HEK293 (cell line): ENCODE measurements around the gene RSRC1.

Experiments
- BCL6B ChIP-seq: fragments of 450-650 bp; formaldehyde crosslinking; IDR thresholded peaks from 2 replicates; pipeline ENCODE4 v1.5.1; 2017; ENCODE audit warnings: missing biosample characterization, missing genetic modification characterization
- KLF1 ChIP-seq: fragments of 450-650 bp; formaldehyde crosslinking; IDR thresholded peaks from 2 replicates; pipeline ENCODE4 v1.5.1; 2016; ENCODE audit warnings: missing biosample characterization, missing genetic modification characterization
- KLF8 ChIP-seq: fragments of 450-650 bp; formaldehyde crosslinking; IDR thresholded peaks from 2 replicates; pipeline ENCODE4 v1.5.1; 2016; ENCODE audit warnings: missing biosample characterization, missing genetic modification characterization
- KLF9 ChIP-seq: fragments of 450-650 bp; formaldehyde crosslinking; IDR thresholded peaks from 2 replicates; pipeline ENCODE4 v1.5.1; 2016; ENCODE audit warnings: missing biosample characterization, missing genetic modification characterization, low read depth
- OSR2 ChIP-seq: fragments of 450-650 bp; formaldehyde crosslinking; IDR thresholded peaks from 2 replicates; pipeline ENCODE4 v1.5.1; 2016; ENCODE audit warnings: missing biosample characterization, missing genetic modification characterization
- OVOL3 ChIP-seq: fragments of 450-650 bp; formaldehyde crosslinking; IDR thresholded peaks from 2 replicates; pipeline ENCODE4 v1.5.1; 2016; ENCODE audit warnings: missing biosample characterization, missing genetic modification characterization
- PRDM1 ChIP-seq: fragments of 450-650 bp; formaldehyde crosslinking; IDR thresholded peaks from 2 replicates; pipeline ENCODE4; 2016; ENCODE audit warnings: missing biosample characterization, missing genetic modification characterization
- PRDM4 ChIP-seq: fragments of 450-650 bp; formaldehyde crosslinking; IDR thresholded peaks from 2 replicates; pipeline ENCODE4 v1.5.1; 2017; ENCODE audit warnings: missing biosample characterization, missing genetic modification characterization
- PRDM6 ChIP-seq: fragments of 450-650 bp; formaldehyde crosslinking; IDR thresholded peaks from 2 replicates; pipeline ENCODE4 v1.5.1; 2017; ENCODE audit warnings: missing biosample characterization, missing genetic modification characterization
- REPIN1 ChIP-seq: fragments of 450-650 bp; formaldehyde crosslinking; IDR thresholded peaks from 2 replicates; pipeline ENCODE4 v1.5.1; 2017; ENCODE audit warnings: missing biosample characterization, missing genetic modification characterization, low read depth
- SP7 ChIP-seq: fragments of 450-650 bp; formaldehyde crosslinking; IDR thresholded peaks from 2 replicates; pipeline ENCODE4 v1.5.1; 2016; ENCODE audit warnings: missing biosample characterization, missing genetic modification characterization
- WT1 ChIP-seq: fragments of 450-650 bp; formaldehyde crosslinking; IDR thresholded peaks from 2 replicates; pipeline ENCODE4 v1.5.1; 2016; ENCODE audit warnings: missing biosample characterization, missing genetic modification characterization
- ZBTB20 ChIP-seq: fragments of 450-650 bp; formaldehyde crosslinking; IDR thresholded peaks from 2 replicates; pipeline ENCODE4 v1.5.1; 2016; ENCODE audit warnings: missing biosample characterization, missing genetic modification characterization
- ZBTB44 ChIP-seq: fragments of 450-650 bp; IDR thresholded peaks from 2 replicates; pipeline ENCODE4 v1.5.1; 2018; ENCODE audit warnings: missing biosample characterization, mild to moderate bottlenecking, missing genetic modification characterization
- ZNF10 ChIP-seq: fragments of 450-650 bp; formaldehyde crosslinking; IDR thresholded peaks from 2 replicates; pipeline ENCODE4 v1.5.1; 2017; ENCODE audit warnings: missing biosample characterization, missing genetic modification characterization
- ZNF112 ChIP-seq: fragments of 450-650 bp; formaldehyde crosslinking; IDR thresholded peaks from 2 replicates; pipeline ENCODE4 v1.5.0; 2017; ENCODE audit warnings: missing biosample characterization, missing genetic modification characterization
- ZNF18 ChIP-seq: fragments of 450-650 bp; formaldehyde crosslinking; IDR thresholded peaks from 2 replicates; pipeline ENCODE4 v1.5.1; 2016; ENCODE audit warnings: missing biosample characterization, missing genetic modification characterization
- ZNF214 ChIP-seq: fragments of 450-650 bp; formaldehyde crosslinking; IDR thresholded peaks from 2 replicates; pipeline ENCODE4 v1.5.1; 2017; ENCODE audit warnings: missing biosample characterization, mild to moderate bottlenecking, missing genetic modification characterization, borderline replicate concordance
- ZNF221 ChIP-seq: fragments of 450-650 bp; formaldehyde crosslinking; IDR thresholded peaks from 2 replicates; pipeline ENCODE4 v1.5.1; 2017; ENCODE audit warnings: missing biosample characterization, missing genetic modification characterization, borderline replicate concordance
- ZNF530 ChIP-seq: fragments of 450-650 bp; formaldehyde crosslinking; IDR thresholded peaks from 2 replicates; pipeline ENCODE4 v1.5.1; 2016; ENCODE audit warnings: low read depth, missing biosample characterization, missing genetic modification characterization
- ZNF660 ChIP-seq: fragments of 450-650 bp; IDR thresholded peaks from 2 replicates; pipeline ENCODE4 v1.5.1; 2018; ENCODE audit warnings: missing biosample characterization, mild to moderate bottlenecking, missing genetic modification characterization
- ZNF707 ChIP-seq: fragments of 450-650 bp; formaldehyde crosslinking; IDR thresholded peaks from 2 replicates; pipeline ENCODE4 v1.5.1; 2016; ENCODE audit warnings: missing biosample characterization, missing genetic modification characterization
- ZNF747 ChIP-seq: fragments of 450-650 bp; formaldehyde crosslinking; IDR thresholded peaks from 2 replicates; pipeline ENCODE4 v1.5.1; 2016; ENCODE audit warnings: missing biosample characterization, missing genetic modification characterization
- ZNF76 ChIP-seq: fragments of 450-650 bp; formaldehyde crosslinking; IDR thresholded peaks from 2 replicates; pipeline ENCODE4; 2016; ENCODE audit warnings: low read depth, missing biosample characterization, missing genetic modification characterization, borderline replicate concordance
- ZNF768 ChIP-seq: fragments of 450-650 bp; formaldehyde crosslinking; IDR thresholded peaks from 2 replicates; pipeline ENCODE4 v1.5.1; 2018; ENCODE audit warnings: missing biosample characterization, mild to moderate bottlenecking, missing genetic modification characterization
- ZNF791 ChIP-seq: fragments of 450-650 bp; formaldehyde crosslinking; IDR thresholded peaks from 2 replicates; pipeline ENCODE4 v1.5.1; 2016; ENCODE audit warnings: missing biosample characterization, missing genetic modification characterization
- ZSCAN4 ChIP-seq: fragments of 450-650 bp; formaldehyde crosslinking; IDR thresholded peaks from 2 replicates; pipeline ENCODE4 v1.5.1; 2017; ENCODE audit warnings: missing biosample characterization, missing genetic modification characterization

RSRC1 gene

GRCh38 chr3:158109295-158109803, 540 bp upstream of the RSRC1 start (continued):
- peak; percentile 98 for TF ChIP-seq PRDM6 (tag by site-specific recombination)
- TF ChIP-seq WT1 (tag by site-specific recombination), result peak; percentile 67; the same call in 1 of the 2 replicates
- no peak for TF ChIP-seq ZNF791 (tag by site-specific recombination)
- no peak for TF ChIP-seq KLF1 (tag by site-specific recombination)
- TF ChIP-seq ZBTB20 (tag by site-specific recombination), result no peak
- TF ChIP-seq ZNF221 (tag by site-specific recombination), result no peak
- no peak for TF ChIP-seq OSR2
- no peak for TF ChIP-seq ZBTB44 (tag by site-specific recombination)
- no peak; the same call in 1 of the 2 replicates for TF ChIP-seq OVOL3 (tag by site-specific recombination)
- no peak for TF ChIP-seq ZNF707
- no peak for TF ChIP-seq ZNF747 (tag by site-specific recombination)
- peak; percentile 82 for TF ChIP-seq PRDM4 (tag by site-specific recombination)
- TF ChIP-seq SP7 (tag by site-specific recombination), result peak; percentile 92
- no peak for TF ChIP-seq ZNF76
- TF ChIP-seq ZNF530 (tag by site-specific recombination), result no peak
- no peak for TF ChIP-seq ZNF112 (tag by site-specific recombination)
- peak; percentile 33 for TF ChIP-seq PRDM1 (tag by site-specific recombination)
- TF ChIP-seq ZSCAN4 (tag by site-specific recombination), result no peak
- TF ChIP-seq ZNF660 (tag by site-specific recombination), result no peak
- TF ChIP-seq REPIN1 (tag by site-specific recombination), result no peak
- TF ChIP-seq ZNF768 (tag by site-specific recombination), result no peak
- no peak for TF ChIP-seq ZNF10 (tag by site-specific recombination)
- no peak for TF ChIP-seq ZNF214 (tag by site-specific recombination)
- TF ChIP-seq KLF8 (tag by site-specific recombination), result no peak
- TF ChIP-seq ZNF18 (tag by site-specific recombination), result no peak
- TF ChIP-seq BCL6B, result 0 out of 2 replicates have a peak, but pooled peaks have one; percentile 14
- no peak for TF ChIP-seq KLF9
